Heart right ventricle (tissue), 16 donors: ENCODE measurements around the gene SIRT3. TPM values are rescaled to one million over a fixed set of nuclear protein-coding genes. Genes with fewer than 3 reads are reported as not detected.

Source experiments
- ATAC-seq, 8 donors: fragments of 200-7000 bp; cut with Tn5 transposase; one replicate each; pipeline ENCODE4 v1.9.1; 2020; ENCODE audit warnings: mild to moderate bottlenecking in 8 of 8, moderate library complexity in 8 of 8, moderate number of reproducible peaks in 1 of 8
- DNase-seq, 2 donors: peaks; one replicate each; pipeline ENCODE4 v3.0.0-alpha.2; 2020
- H3K27ac ChIP-seq, 10 donors: fragments of 200-600 bp; sonication (generic) in 2 of 10; one replicate each; pipeline versions ENCODE4 v1.5.0 to v1.8.0; 2020 to 2022; ENCODE audit warnings: mild to moderate bottlenecking in 3 of 10
- H3K27me3 ChIP-seq, 7 donors: fragments of 200-600 bp; one replicate each; pipeline ENCODE4 v1.8.0; 2021 to 2022; ENCODE audit warnings: mild to moderate bottlenecking in 2 of 7
- H3K36me3 ChIP-seq, 9 donors: fragments of 200-600 bp; sonication (generic) in 1 of 9; one replicate each; pipeline versions ENCODE4 v1.5.0 to v1.8.0; 2020 to 2022; ENCODE audit warnings: mild to moderate bottlenecking in 2 of 9
- H3K4me1 ChIP-seq, 9 donors: fragments of 200-600 bp; sonication (generic) in 1 of 9; one replicate each; pipeline versions ENCODE4 v1.5.0 to v1.8.0; 2020 to 2022; ENCODE audit warnings: mild to moderate bottlenecking in 4 of 9
- H3K4me3 ChIP-seq, 10 donors: fragments of 200-600 bp; sonication (generic) in 2 of 10; one replicate each; pipeline versions ENCODE4 v1.5.0 to v1.8.0; 2020 to 2022; ENCODE audit warnings: mild to moderate bottlenecking in 7 of 10, moderate library complexity in 2 of 10
- H3K9me3 ChIP-seq, 11 donors: fragments of 200-600 bp in 10 of 11; sonication (generic) in 2 of 11; one replicate each; pipeline versions ENCODE4 v1.5.0 to v1.8.0; 2013 to 2022; ENCODE audit warnings: mild to moderate bottlenecking in 2 of 11, control low read depth in 1 of 11, moderate library complexity in 1 of 11
- WGBS, 2 donors: extraction: QIAGEN DNeasy Blood & Tissue Kit; methylation state at CpG; one replicate each; pipeline ENCODE4 v1.1.7; 2013; ENCODE audit warnings: inconsistent platforms in 1 of 2; 5-methylcytosine and 5-hydroxymethylcytosine counted together
- intact Hi-C, 10 donors: fragments of 100-400 bp; cut with DNase I; formaldehyde crosslinking; loops; one replicate each; pipeline versions ENCODE4 v1.11.1 to v1.14.2; 2022
- polyA plus RNA-seq, 2 donors: library from polyadenylated mRNA; stranded (reverse); fragments of 200-250 nt; gene quantifications; one replicate each; pipeline ENCODE4 v1.2.3, GENCODE V29; 2013
- total RNA-seq, 10 donors: library from RNA; stranded (reverse); fragmentation: NEBNext Ultra II Directional in 3 of 10; extraction: Animal tissue kit (Norgen Biotek cat#: 25700) in 3 of 10; gene quantifications; one replicate each; pipeline versions ENCODE4 v1.2.1 to v1.2.4, GENCODE V29; 2021 to 2023
- TF ChIP-seq, protein P1 (sequence below), 9 donors: fragments of 200-600 bp; sonication (generic) in 2 of 9; IDR thresholded peaks; one replicate each; pipeline versions ENCODE4 v1.5.0 to v1.8.0; 2021 to 2022; ENCODE audit warnings: antibody characterized with exemption in 9 of 9, mild to moderate bottlenecking in 5 of 9, moderate library complexity in 1 of 9
- donor health status: Arrhythmogenic right ventricular cardiomyopathy.
- donor health status: ischemic (EF 13 %, LVEDD 7.1; RV severe dilation, severe dysfunction).
- donor health status: healthy with polysubstance abuse.
- donor health status: DM: no; HTN: yes; CAD: no.
- donor health status: DM: no; HTN: no; CAD: no.
- donor health status: ischemic (EF 25% LVEDD 6.9; RV normal size, moderate dysfunction).
- donor health status: ischemic (EF 25% LVEDD 5.7; RV mildly dilated, moderate dysfunction).
- donor health status: healthy.
- donor health status: DM: yes; HTN: yes; CAD: no.
- donor health status: Ischemic cardiomyopathy.
- donor health status: ischemic (EF 35%, LVEDD 5.7; RV mildly dilated, moderate dysfunction).
- donor health status: nonischemic (EF 11% LVEDD 7.7; RV severe dilation, severe dysfunction).
- donor health status: DM: yes; HTN: yes; CAD: no.
- donor health status: PGD.
- donor health status: ischemic (EF 29% LVEDD 5.4; RV normal size, mild dysfunction).
- donor health status: nonischemic (EF 23%, LVEDD 6.1; RV moderate dilation, normal function).

The SIRT3 gene
- total and polyA plus RNA-seq, 12 donors, result 18.5 to 50.2 (median 34.9) TPM

DNA sequence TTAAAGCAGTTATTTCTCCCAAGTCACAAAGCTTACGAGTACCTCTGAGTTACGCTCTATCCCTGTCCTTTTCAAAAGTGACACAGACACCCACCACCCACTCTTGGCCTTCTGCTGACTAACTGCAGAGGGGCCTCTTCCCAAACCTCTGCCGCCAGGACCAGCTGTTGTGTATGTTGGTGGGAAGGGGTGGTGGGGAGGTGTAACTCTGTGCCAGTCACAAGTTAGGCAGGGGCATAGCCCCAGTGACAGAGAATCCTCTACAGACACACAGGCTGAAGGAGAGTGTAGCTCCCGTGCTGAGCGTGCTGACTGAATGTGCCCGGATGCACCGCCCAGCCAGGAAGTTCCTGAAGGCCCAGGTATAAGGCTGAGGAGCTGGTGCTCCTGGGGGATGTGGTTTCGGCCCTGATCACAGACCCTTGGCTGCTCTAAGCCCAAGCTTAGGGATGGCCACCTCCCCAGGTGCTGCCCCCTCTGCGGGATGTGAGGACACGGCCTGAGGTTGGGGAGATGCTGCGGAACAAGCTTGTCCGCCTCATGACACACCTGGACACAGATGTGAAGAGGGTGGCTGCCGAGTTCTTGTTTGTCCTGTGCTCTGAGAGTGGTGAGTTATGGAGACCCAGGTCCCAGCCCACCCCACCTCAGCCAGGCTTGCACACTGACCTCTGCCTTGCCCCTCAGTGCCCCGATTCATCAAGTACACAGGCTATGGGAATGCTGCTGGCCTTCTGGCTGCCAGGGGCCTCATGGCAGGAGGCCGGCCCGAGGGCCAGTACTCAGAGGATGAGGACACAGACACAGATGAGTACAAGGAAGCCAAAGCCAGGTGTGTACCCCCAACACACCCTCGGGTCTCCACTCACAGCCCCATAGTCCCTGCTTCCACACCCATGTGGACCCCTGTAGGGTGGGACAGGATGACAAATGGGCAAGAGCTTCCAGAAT is 23.7 kb downstream of the SIRT3 start:
- ATAC-seq, result no peak
- Histone ChIP-seq H3K36me3 (peaks cover 0 to 80% (median 48%) of the 10 kb centered on the region in 9 donors), H3K27ac (no peak overlapping the region), H3K4me3 (no peak overlapping the region), H3K9me3 (no peaks in the 10 kb centered on the region), H3K4me1 (peaks cover 8 to 30% (median 23%) of the 10 kb centered on the region in 9 donors), H3K27me3 (no peaks in the 10 kb centered on the region)
- intact Hi-C loops, result loop anchor here in 1 of 10 donors (10.0 kb wide), 1 partner anchor 292 kb away; the partner anchor contains the start of gene RNH1
- WGBS, 2 donors, result 90 to 93% methylated on average over 17 of the region's 17 CpGs
- TF ChIP-seq, protein P1, sequence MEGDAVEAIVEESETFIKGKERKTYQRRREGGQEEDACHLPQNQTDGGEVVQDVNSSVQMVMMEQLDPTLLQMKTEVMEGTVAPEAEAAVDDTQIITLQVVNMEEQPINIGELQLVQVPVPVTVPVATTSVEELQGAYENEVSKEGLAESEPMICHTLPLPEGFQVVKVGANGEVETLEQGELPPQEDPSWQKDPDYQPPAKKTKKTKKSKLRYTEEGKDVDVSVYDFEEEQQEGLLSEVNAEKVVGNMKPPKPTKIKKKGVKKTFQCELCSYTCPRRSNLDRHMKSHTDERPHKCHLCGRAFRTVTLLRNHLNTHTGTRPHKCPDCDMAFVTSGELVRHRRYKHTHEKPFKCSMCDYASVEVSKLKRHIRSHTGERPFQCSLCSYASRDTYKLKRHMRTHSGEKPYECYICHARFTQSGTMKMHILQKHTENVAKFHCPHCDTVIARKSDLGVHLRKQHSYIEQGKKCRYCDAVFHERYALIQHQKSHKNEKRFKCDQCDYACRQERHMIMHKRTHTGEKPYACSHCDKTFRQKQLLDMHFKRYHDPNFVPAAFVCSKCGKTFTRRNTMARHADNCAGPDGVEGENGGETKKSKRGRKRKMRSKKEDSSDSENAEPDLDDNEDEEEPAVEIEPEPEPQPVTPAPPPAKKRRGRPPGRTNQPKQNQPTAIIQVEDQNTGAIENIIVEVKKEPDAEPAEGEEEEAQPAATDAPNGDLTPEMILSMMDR (IDR thresholded peaks at IDR 0.05), result no peak
- no peak for DNase-seq

DNA sequence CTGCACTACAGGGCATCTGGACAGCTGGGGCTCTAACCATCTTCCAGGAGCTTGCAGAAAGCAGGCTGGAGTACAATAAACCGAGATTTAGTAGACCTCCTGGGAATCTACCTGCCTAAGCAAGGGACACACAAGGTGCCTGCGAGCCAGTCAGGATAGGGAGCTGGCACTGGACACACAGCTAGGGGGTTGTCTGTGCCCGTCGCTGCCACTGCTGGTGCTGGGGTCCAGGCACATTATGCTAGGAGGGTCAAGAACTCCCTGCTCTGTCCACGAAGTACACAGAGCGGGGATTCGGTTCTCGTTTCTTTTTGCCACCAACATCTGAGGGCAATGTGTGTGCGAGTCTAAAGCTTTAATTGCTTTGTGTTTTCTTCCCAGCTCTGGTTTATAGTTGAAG is 24.4 kb downstream of the SIRT3 start:
- no peak for DNase-seq
- TF ChIP-seq, protein P1 (IDR thresholded peaks at IDR 0.05), result no peak
- 87 to 89% methylated on average over 9 of the region's 9 CpGs for WGBS, 2 donors
- H3K9me3 ChIP-seq, result no peaks in the 10 kb centered on the region
- peaks cover 0 to 74% (median 47%) of the 10 kb centered on the region in 9 donors for H3K36me3 ChIP-seq
- ATAC-seq, result no peak
- no peak overlapping the region for H3K27ac ChIP-seq
- intact Hi-C loops, result loop anchor here in 1 of 10 donors (10.0 kb wide), 1 partner anchor 293 kb away; the partner anchor contains the start of gene RNH1
- H3K4me1 ChIP-seq, result peaks cover 8 to 30% (median 23%) of the 10 kb centered on the region in 9 donors
- no peak overlapping the region for H3K4me3 ChIP-seq
- H3K27me3 ChIP-seq, result no peaks in the 10 kb centered on the region

DNA sequence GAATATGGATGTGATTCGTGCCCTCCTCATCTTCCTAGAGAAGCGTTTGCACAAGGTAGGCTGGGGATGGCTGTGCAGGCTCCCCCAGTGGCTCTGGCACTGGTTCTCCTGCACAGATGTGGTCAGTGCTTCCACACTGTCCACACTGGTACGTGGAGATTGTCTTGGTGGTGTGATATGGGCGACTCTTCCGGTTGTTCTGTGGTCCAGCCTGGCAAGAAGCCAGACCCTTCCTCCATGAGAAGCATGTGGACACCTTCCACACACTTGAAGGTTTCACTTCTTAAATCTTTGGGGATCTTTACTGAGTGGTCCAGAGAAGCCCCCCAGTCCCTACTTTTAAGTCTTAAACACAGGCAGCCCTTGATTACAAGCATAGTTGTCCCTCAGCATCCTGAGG is 24.8 kb downstream of the SIRT3 start:
- 67 to 76% methylated on average over 5 of the region's 5 CpGs for WGBS, 2 donors
- H3K36me3 ChIP-seq, result peaks cover 0 to 69% (median 47%) of the 10 kb centered on the region in 9 donors
- DNase-seq, result no peak

DNA sequence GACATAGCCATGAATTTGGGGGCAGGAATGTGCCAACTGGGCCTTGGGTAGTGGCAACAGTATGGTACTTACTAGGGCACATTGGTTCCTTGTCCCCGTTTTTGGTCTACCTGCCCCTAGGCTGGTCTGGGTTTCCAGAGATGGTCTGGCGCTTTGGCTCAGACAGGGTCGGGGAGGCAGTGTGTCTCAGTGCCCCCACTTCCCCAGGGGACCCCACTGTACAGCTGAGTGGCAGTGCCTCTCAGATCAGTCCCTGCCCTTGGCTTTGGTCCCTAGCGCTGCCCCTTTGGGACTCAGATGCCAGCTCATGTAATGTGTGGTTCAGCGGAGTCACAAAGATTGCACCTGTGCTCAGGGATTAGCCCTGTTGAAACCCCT is 25.4 kb downstream of the SIRT3 start:
- DNase-seq (no peak), ATAC-seq (no peak)
- WGBS, 2 donors, result 83 to 89% methylated on average over 5 of the region's 5 CpGs

More for the DNA sequence above, 24.8 kb downstream of the SIRT3 start:
- Histone ChIP-seq H3K27ac (no peak overlapping the region), H3K4me1 (peaks cover 11 to 33% (median 26%) of the 10 kb centered on the region in 9 donors), H3K9me3 (no peaks in the 10 kb centered on the region), H3K4me3 (no peak overlapping the region), H3K27me3 (no peaks in the 10 kb centered on the region)
- TF ChIP-seq, protein P1 (IDR thresholded peaks at IDR 0.05), result no peak
- intact Hi-C loops, result loop anchor here in 1 of 10 donors (10.0 kb wide), 1 partner anchor 294 kb away; the partner anchor contains the start of gene RNH1
- no peak for ATAC-seq

More for the DNA sequence above, 25.4 kb downstream of the SIRT3 start:
- TF ChIP-seq, protein P1 (IDR thresholded peaks at IDR 0.05), result no peak
- Histone ChIP-seq H3K27me3 (no peaks in the 10 kb centered on the region), H3K9me3 (no peaks in the 10 kb centered on the region), H3K27ac (peak overlapping the region in 1 of 10 donors; percentile 21), H3K4me3 (no peak overlapping the region), H3K4me1 (peaks cover 15 to 38% (median 31%) of the 10 kb centered on the region in 9 donors), H3K36me3 (peaks cover 0 to 65% (median 47%) of the 10 kb centered on the region in 9 donors)
- intact Hi-C loops, result loop anchor here in 1 of 10 donors (10.0 kb wide), 1 partner anchor 294 kb away; the partner anchor contains the start of gene RNH1
